ENCODE measurements around the gene ERO1A.

The ERO1A gene

DNA sequence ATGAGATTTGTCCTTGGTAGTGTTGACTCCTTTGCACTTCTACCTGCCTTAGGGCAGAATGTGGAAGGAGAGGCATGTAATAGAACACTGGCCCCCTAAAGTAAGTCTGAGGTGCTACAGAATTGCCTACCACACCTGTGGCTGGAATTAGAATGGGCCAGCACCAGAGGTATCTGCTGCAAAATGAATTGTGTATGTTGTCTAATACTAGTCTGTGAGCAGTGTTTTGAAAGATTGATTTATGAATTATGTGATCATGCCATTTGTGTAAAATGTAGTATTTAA, 28.9 kb upstream of the ERO1A start:
- no peak overlapping the region for H3K27ac ChIP-seq (ENCODE audit: low read depth, low read length)
- H3K36me3 ChIP-seq (ENCODE audit: insufficient read depth, low read length) = peaks cover 60% of the 10 kb centered on the region
- no peak overlapping the region for H3K9ac ChIP-seq (ENCODE audit: low read length)
- no peaks in the 10 kb centered on the region for H3K4me1 ChIP-seq (ENCODE audit: insufficient read depth, low read length)
- no peaks in the 10 kb centered on the region for H3K9me3 ChIP-seq (ENCODE audit: low read length)
- H3K4me3 ChIP-seq (ENCODE audit: low read depth in 1 of 2, low read length in 2 of 2) = no peak overlapping the region
- no peaks in the 10 kb centered on the region for H3K27me3 ChIP-seq (ENCODE audit: control insufficient read depth in 1 of 2, insufficient read depth in 2 of 2, low read length in 2 of 2)

DNA sequence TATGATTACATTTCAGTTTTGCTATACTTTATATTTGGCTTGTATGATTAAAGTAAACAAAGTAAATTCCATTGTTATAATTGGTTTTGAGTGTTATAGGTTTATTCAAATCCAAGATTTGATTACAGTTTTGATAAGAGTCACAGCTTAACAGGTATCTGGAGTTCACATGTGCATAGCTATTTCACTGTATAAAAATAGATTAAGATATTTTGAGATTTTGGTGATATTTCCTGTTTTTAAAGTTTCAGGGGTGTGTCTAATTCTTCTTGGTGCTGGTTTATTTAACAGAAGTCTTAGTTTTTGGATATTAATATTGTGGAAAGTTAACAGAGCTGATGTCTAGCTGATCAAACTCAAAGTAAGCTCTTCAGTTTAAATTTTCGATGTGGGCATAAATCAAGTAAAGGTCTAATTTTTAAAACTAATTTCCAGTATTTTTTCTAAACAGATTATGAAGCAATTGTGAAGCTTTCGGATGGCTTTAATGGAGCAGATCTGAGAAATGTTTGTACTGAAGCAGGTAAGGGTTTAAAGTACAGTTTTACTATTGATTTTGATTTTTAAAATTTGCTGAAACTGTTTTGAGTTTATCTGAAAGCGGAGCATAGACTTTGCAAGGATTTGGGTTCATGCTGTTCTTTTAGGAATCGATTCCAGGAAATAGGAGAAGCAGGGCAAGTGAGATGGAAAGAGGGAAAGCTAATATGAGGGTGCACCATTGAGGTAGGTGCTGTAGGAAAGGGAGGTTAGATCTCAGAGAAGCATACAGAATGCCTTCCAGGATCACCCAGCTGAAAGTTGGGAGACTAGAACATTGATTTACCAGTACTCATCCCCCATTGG, 28.4 kb upstream of the ERO1A start:
- Histone ChIP-seq H3K27me3 (ENCODE audit: control insufficient read depth in 1 of 2, insufficient read depth in 2 of 2, low read length in 2 of 2) (no peaks in the 10 kb centered on the region), H3K4me3 (ENCODE audit: low read depth in 1 of 2, low read length in 2 of 2) (no peak overlapping the region), H3K4me1 (ENCODE audit: insufficient read depth, low read length) (no peaks in the 10 kb centered on the region), H3K9ac (ENCODE audit: low read length) (no peak overlapping the region), H3K36me3 (ENCODE audit: insufficient read depth, low read length) (peaks cover 66% of the 10 kb centered on the region), H3K27ac (ENCODE audit: low read depth, low read length) (no peak overlapping the region), H3K9me3 (ENCODE audit: low read length) (no peaks in the 10 kb centered on the region)

DNA sequence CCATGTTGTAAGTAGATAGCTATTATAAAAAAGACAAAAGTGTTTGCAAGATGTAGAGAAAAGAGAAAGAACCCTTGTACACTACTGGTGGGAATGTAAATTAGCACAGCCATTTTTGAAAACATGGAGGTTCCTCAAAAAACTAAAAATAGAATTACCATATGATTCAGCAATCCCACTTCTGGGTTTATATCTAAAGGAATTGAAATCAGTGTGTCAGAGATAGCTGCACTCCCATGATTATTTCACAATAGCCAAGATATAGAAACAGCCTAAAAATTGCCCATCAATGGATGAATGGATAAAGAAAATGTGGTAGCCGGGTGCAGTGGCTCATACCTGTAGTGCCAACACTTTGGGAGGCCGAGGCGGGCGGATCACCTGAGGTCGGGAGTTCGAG, 20.8 kb upstream of the ERO1A start:
- H3K4me1 ChIP-seq (ENCODE audit: insufficient read depth, low read length) = no peaks in the 10 kb centered on the region
- no peak overlapping the region for H3K4me3 ChIP-seq (ENCODE audit: low read depth in 1 of 2, low read length in 2 of 2)
- no peak overlapping the region for H3K27ac ChIP-seq (ENCODE audit: low read depth, low read length)
- H3K27me3 ChIP-seq (ENCODE audit: control insufficient read depth in 1 of 2, insufficient read depth in 2 of 2, low read length in 2 of 2) = no peaks in the 10 kb centered on the region
- H3K36me3 ChIP-seq (ENCODE audit: insufficient read depth, low read length) = peaks cover 77% of the 10 kb centered on the region
- no peaks in the 10 kb centered on the region for H3K9me3 ChIP-seq (ENCODE audit: low read length)
- H3K9ac ChIP-seq (ENCODE audit: low read length) = no peak overlapping the region

DNA sequence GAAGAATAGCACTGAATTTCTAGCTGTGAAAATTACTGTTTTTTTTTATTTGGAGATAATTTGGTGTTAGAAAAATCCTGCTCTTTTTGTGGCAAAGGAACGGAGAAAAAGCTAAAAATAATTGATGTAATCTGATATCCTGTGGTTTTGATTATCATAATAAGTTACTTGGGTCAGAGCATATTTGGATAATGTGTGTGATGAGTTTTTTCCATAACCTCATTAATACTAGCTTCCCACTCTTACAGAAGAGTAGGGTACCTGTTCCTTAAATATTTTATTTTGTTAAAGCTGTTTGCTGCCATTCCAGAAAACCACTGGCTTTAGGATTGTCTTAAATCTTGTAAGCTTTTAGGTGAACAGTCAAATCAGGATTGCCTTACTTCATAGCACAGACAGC, 16.3 kb upstream of the ERO1A start:
- Histone ChIP-seq H3K4me1 (ENCODE audit: insufficient read depth, low read length) (peaks cover 9% of the 10 kb centered on the region), H3K9me3 (ENCODE audit: low read length) (no peaks in the 10 kb centered on the region), H3K4me3 (ENCODE audit: low read depth in 1 of 2, low read length in 2 of 2) (no peak overlapping the region), H3K36me3 (ENCODE audit: insufficient read depth, low read length) (peaks cover 62% of the 10 kb centered on the region), H3K9ac (ENCODE audit: low read length) (no peak overlapping the region), H3K27me3 (ENCODE audit: control insufficient read depth in 1 of 2, insufficient read depth in 2 of 2, low read length in 2 of 2) (no peaks in the 10 kb centered on the region), H3K27ac (ENCODE audit: low read depth, low read length) (no peak overlapping the region)

DNA sequence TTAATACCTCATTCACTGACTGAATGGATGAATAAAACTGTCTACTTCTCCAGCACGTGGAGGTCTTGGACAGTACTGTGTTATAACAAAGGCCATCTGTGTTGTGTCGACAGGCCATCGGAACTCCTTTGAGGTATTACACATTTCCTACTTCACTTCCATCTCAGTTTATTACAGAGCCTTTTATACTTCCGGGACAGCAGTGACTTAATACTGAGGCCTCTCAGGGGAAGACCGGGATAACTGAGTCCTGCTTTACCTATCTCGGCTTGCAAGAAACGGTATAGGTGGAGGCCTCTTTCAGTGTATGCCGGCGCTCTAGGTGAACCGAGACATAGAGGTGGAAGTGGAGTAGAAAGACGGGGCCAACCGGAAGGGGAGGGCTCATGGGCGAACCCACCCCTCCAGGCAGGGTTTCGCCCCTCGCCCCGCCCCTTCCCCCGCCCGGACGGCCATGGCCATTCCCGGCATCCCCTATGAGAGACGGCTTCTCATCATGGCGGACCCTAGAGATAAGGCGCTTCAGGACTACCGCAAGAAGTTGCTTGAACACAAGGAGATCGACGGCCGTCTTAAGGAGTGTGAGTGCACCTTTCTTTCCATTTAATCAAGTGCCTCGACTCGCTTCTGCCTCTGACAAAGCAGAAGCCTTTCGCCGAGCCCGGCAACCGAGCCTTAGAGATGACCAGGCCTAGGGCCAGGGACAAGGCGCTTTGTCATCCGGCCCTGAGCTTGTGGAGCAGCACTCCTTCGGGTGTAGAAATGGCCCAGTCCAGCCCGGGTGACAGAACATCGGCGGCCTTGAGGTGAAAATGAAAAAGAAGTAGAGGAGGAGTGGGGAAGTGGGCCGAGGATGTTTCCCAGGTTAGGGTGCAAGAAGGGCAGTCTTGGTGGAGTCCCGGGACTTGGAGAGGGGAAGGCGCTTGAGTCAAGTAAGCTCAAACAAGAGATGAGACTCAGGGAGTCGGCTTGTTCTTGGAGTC, 11.7 kb upstream of the ERO1A start, which contains the start of gene PSMC6:
Gene PSMC6, plus strand, starts transcription at position 477 of the 983 bp plus-strand sequence. Its CDS starts 20 bp downstream, at position 497.
- Histone ChIP-seq H3K4me3 (ENCODE audit: low read depth in 1 of 2, low read length in 2 of 2) (peak within 1 kb of the TSS; percentile 63 to 78), H3K9ac (ENCODE audit: low read length) (peak within 1 kb of the TSS; percentile 75), H3K27me3 (ENCODE audit: control insufficient read depth in 1 of 2, insufficient read depth in 2 of 2, low read length in 2 of 2) (no peaks in the 10 kb centered on the region), H3K9me3 (ENCODE audit: low read length) (no peaks in the 10 kb centered on the region), H3K36me3 (ENCODE audit: insufficient read depth, low read length) (peaks cover 29% of the 10 kb centered on the region), H3K27ac (ENCODE audit: low read depth, low read length) (peak within 1 kb of the TSS; percentile 95), H3K4me1 (ENCODE audit: insufficient read depth, low read length) (peaks cover 14% of the 10 kb centered on the region)

DNA sequence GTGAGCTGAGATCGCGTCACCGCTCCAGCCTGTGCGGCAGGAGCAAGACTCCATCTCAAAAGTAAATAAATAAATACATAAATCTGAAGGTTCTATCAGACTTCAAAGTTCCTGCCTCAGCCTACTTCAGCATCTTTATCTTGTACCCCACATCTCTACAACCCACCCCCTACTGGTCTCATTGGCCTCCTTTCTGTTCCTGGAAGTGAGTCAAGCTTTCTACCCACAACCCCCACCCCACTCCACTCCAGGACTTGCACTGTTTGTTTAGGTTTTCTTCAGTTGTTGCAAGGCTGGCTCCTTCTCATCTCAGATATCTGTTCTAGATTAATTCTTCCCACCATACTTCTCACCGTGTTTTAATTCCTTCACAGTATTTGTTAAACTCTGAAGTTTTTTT, 10.9 kb upstream of the ERO1A start:
- H3K27me3 ChIP-seq (ENCODE audit: control insufficient read depth in 1 of 2, insufficient read depth in 2 of 2, low read length in 2 of 2) = no peaks in the 10 kb centered on the region
- H3K9me3 ChIP-seq (ENCODE audit: low read length) = no peaks in the 10 kb centered on the region
- H3K9ac ChIP-seq (ENCODE audit: low read length) = peak overlapping the region; percentile 29
- H3K27ac ChIP-seq (ENCODE audit: low read depth, low read length) = peak overlapping the region; percentile 95
- H3K4me1 ChIP-seq (ENCODE audit: insufficient read depth, low read length) = peaks cover 14% of the 10 kb centered on the region
- H3K36me3 ChIP-seq (ENCODE audit: insufficient read depth, low read length) = peaks cover 22% of the 10 kb centered on the region
- H3K4me3 ChIP-seq (ENCODE audit: low read depth in 1 of 2, low read length in 2 of 2) = peak overlapping the region; percentile 59 to 78

DNA sequence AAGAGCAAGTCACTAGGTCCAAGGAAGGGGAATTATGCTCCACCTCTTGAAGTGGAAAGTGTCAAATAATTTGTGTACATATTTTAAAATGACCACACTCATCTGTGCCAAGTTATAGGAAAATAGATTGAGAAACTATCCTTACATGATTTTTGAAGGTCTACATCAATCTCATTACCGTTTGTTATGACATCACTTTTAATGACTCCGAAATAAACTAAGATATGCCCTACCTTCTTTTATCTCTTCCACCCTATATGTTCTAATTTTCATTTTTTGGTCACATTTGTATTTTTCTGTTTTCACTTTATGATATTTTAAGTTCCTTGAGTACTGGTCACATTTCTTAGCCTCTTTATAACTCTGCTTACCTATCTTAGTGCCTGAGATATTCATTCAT, 8.3 kb upstream of the ERO1A start:
- H3K4me3 ChIP-seq (ENCODE audit: low read depth in 1 of 2, low read length in 2 of 2) = no peak overlapping the region
- no peak overlapping the region for H3K27ac ChIP-seq (ENCODE audit: low read depth, low read length)
- no peak overlapping the region for H3K9ac ChIP-seq (ENCODE audit: low read length)
- no peaks in the 10 kb centered on the region for H3K27me3 ChIP-seq (ENCODE audit: control insufficient read depth in 1 of 2, insufficient read depth in 2 of 2, low read length in 2 of 2)
- peaks cover 1% of the 10 kb centered on the region for H3K36me3 ChIP-seq (ENCODE audit: insufficient read depth, low read length)
- peaks cover 14% of the 10 kb centered on the region for H3K4me1 ChIP-seq (ENCODE audit: insufficient read depth, low read length)
- no peaks in the 10 kb centered on the region for H3K9me3 ChIP-seq (ENCODE audit: low read length)

DNA sequence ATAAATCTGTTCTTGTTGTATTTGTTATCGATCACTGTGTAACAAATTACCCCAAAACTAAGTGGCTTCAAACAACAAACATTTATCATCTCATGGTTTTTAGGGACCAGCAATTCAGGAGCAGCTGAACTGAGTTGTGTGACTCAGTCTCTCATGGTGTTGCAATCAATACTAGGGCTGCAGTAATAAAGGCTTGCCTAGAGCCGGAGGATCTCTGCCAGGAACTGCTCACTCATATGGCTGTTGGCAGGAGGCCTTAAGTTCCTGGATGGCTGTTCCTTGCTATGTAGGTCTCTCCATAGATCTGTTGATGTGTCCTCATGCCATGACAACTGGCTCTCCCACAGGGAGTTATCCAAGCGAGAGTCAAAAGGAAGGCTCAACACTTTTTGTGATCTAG, 7.9 kb upstream of the ERO1A start:
- H3K4me1 ChIP-seq (ENCODE audit: insufficient read depth, low read length) = peaks cover 12% of the 10 kb centered on the region
- no peaks in the 10 kb centered on the region for H3K9me3 ChIP-seq (ENCODE audit: low read length)
- no peak overlapping the region for H3K4me3 ChIP-seq (ENCODE audit: low read depth in 1 of 2, low read length in 2 of 2)
- no peaks in the 10 kb centered on the region for H3K36me3 ChIP-seq (ENCODE audit: insufficient read depth, low read length)
- no peak overlapping the region for H3K9ac ChIP-seq (ENCODE audit: low read length)
- H3K27ac ChIP-seq (ENCODE audit: low read depth, low read length) = no peak overlapping the region
- H3K27me3 ChIP-seq (ENCODE audit: control insufficient read depth in 1 of 2, insufficient read depth in 2 of 2, low read length in 2 of 2) = no peaks in the 10 kb centered on the region

DNA sequence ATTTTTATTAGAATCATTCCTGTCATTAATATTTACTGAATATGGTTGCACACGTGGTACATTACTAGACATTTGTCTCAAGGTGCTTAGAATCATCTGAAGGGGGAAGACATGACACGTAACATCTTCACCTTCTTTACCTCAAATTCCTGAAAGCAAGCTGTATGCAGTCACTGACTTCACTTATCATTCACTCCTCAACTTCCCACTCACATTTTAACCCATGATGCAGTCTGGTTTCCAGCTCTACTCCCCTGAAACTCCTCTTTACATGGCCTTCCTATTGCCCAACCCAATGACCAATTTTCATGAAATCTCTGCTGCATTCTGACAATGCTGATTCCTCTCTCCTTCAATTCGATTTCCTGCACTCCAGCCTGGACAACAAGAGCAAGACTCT, 5.9 kb upstream of the ERO1A start:
- Histone ChIP-seq H3K4me3 (ENCODE audit: low read depth in 1 of 2, low read length in 2 of 2) (no peak overlapping the region), H3K9me3 (ENCODE audit: low read length) (no peaks in the 10 kb centered on the region), H3K9ac (ENCODE audit: low read length) (no peak overlapping the region), H3K4me1 (ENCODE audit: insufficient read depth, low read length) (peaks cover 1% of the 10 kb centered on the region), H3K27me3 (ENCODE audit: control insufficient read depth in 1 of 2, insufficient read depth in 2 of 2, low read length in 2 of 2) (no peaks in the 10 kb centered on the region), H3K36me3 (ENCODE audit: insufficient read depth, low read length) (no peaks in the 10 kb centered on the region), H3K27ac (ENCODE audit: low read depth, low read length) (no peak overlapping the region)

DNA sequence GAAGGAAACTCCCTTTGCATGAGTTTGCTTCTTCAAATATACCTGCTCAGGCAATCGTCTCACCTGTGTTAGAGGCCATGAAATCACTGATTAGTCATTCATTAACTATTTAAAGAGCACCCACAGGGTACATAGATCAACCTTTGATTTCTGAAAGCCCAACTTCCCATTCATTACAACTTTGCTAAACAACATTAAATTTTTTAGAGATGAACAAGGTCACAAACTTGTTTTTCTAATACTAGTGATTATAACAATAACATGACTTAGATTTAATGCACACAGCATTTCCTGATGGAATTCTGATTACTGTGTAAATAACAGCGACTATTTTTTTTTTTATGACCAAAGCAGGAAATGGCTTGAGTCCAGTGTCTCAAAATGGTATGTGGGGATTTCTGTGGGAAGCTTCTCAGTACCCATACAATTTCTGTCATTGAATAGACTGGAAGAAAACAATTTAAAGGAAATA, 5.4 kb upstream of the ERO1A start:
- no peaks in the 10 kb centered on the region for H3K9me3 ChIP-seq (ENCODE audit: low read length)
- no peak overlapping the region for H3K27ac ChIP-seq (ENCODE audit: low read depth, low read length)
- no peaks in the 10 kb centered on the region for H3K4me1 ChIP-seq (ENCODE audit: insufficient read depth, low read length)
- H3K9ac ChIP-seq (ENCODE audit: low read length) = no peak overlapping the region
- H3K4me3 ChIP-seq (ENCODE audit: low read depth in 1 of 2, low read length in 2 of 2) = no peak overlapping the region
- H3K36me3 ChIP-seq (ENCODE audit: insufficient read depth, low read length) = no peaks in the 10 kb centered on the region
- H3K27me3 ChIP-seq (ENCODE audit: control insufficient read depth in 1 of 2, insufficient read depth in 2 of 2, low read length in 2 of 2) = no peaks in the 10 kb centered on the region

DNA sequence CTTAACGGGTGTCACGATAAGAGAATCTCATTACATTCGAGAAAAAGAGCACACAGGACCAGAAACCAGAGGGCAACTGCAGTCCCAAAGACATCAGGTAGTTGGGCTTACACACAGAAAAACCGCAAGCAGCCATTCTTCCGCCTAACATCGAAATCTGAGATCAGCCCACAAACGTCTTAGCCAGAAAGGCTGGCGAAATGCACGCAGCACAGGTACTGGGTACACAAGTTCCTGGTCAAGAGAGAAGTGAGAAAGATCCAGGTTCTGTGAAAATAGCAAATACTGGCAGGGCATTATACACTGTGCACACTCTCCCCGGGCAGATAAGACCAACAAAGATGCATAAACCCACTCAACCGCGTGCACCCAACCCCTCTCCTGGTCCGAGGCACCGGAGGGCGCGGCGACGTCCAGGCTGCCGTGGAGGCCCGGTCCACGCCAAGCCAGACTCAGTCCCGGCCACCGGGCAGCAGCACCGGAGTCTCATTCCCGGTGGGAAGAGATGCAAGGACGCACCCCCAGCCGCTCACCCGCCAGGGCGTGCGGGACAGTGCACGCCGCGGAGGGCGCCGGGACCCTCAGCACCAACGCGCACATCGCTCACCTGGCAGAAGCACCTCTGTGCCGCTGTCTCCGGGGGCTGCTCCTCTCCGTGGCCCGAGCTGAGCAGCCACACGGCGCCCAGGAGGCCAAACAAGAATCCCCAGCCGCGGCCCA, 437 bp downstream of the ERO1A start:
- H3K9me3 ChIP-seq (ENCODE audit: low read length) = no peaks in the 10 kb centered on the region
- peak overlapping the region; percentile 78 for H3K27ac ChIP-seq (ENCODE audit: low read depth, low read length)
- peak overlapping the region; percentile 75 to 96 for H3K4me3 ChIP-seq (ENCODE audit: low read depth in 1 of 2, low read length in 2 of 2)
- H3K27me3 ChIP-seq (ENCODE audit: control insufficient read depth in 1 of 2, insufficient read depth in 2 of 2, low read length in 2 of 2) = no peaks in the 10 kb centered on the region
- H3K9ac ChIP-seq (ENCODE audit: low read length) = peak overlapping the region; percentile 57
- peaks cover 7% of the 10 kb centered on the region for H3K4me1 ChIP-seq (ENCODE audit: insufficient read depth, low read length)
- no peaks in the 10 kb centered on the region for H3K36me3 ChIP-seq (ENCODE audit: insufficient read depth, low read length)

Data from muscle layer of colon (tissue), 2 donors.